Stimulated activated effector memory CD8-positive, alpha-beta T cell treated with anti-CD3 and anti-CD28 coated beads, Interleukin-12 subunit alpha, Interleukin-12 subunit beta, amount 100 ng/mL, for 72 hours (primary cell): ENCODE measurements around the gene PARD3B.

Experiments
- ATAC-seq: fragments of 150-1000 bp; cut with Tn5 transposase; 2 replicates; pipeline ENCODE4 v1.10.0; 2021
- DNase-seq, 2 donors: peaks; one replicate each; pipeline ENCODE4 v3.0.0; 2021 to 2022; ENCODE audit warnings: low spot score in 2 of 2
- H3K27ac Mint-ChIP-seq: one replicate; pipeline ENCODE4 v1.8.0; 2022; ENCODE audit warnings: mild to moderate bottlenecking, mixed read lengths
- H3K36me3 Mint-ChIP-seq: one replicate; pipeline ENCODE4 v1.8.0; 2022; ENCODE audit warnings: mild to moderate bottlenecking, mixed read lengths
- H3K4me1 Mint-ChIP-seq: one replicate; pipeline ENCODE4 v1.8.0; 2022; ENCODE audit warnings: mixed read lengths
- H3K4me3 Mint-ChIP-seq: one replicate; pipeline ENCODE4 v1.8.0; 2022; ENCODE audit warnings: mild to moderate bottlenecking, mixed read lengths
- H3K9me3 Mint-ChIP-seq: one replicate; pipeline ENCODE4 v1.8.0; 2022; ENCODE audit warnings: mixed read lengths

The PARD3B gene

DNA sequence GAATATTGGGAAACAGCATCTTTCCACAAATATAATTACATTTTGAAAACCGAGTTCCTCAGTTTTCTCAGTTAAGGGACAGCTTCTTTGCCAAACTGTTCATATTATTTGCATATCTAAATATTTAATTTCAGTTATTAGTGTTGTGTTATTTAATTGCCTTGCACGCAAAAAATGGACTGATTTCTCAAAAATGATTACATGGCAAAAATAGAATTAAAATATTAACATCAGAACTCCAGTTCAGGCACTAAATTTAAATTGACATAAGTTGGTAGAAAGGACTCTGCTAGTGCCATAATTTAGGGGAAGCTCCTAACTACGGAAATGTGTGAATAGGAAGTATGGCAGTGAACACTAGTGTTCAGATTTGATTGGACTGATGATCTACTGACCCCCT is 209.6 kb downstream of the PARD3B start:
- Mint-ChIP-seq H3K4me3 (no peak overlapping the region), H3K36me3 (no peaks in the 10 kb centered on the region), H3K9me3 (no peaks in the 10 kb centered on the region), H3K4me1 (no peaks in the 10 kb centered on the region), H3K27ac (no peak overlapping the region)
- no peak for ATAC-seq
- no peak for DNase-seq

DNA sequence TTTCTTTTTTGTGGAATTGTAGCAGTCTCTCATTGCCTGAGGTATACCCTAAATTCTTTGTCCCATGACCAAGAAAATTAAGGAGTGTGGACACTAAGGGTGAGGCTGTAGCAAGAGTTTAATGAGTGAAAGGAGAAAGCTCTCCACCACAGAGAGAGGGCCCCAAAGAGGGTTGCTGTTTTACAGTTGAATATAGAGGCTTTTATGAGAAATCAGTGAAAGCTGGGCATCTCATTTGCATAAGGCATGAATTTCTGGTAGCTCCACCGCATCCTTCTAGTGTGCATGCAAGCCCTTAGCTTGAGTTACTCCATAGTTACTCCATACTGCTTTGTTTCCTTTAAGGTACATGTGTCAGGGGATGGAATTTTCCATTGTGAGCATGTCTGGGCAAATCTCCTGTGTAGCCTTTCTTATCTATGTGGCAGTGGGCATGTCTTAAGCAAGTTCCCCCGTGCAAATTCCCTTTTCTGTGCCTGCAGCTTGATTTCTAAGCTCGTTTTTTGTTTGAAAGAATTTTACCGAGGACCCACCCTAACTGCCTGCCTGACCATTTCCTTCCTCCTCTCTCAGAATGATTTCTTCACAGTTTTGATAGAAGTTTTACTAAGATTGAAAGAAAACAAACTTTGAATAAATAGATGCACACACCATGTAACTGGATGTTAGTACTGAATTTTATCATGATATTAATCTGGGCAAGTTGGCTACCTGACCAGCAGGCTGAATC is 218.9 kb downstream of the PARD3B start:
- no peaks in the 10 kb centered on the region for H3K36me3 Mint-ChIP-seq
- ATAC-seq (no peak), DNase-seq (no peak)
- no peak overlapping the region for H3K27ac Mint-ChIP-seq
- H3K4me1 Mint-ChIP-seq = no peaks in the 10 kb centered on the region
- peaks cover 7% of the 10 kb centered on the region for H3K9me3 Mint-ChIP-seq
- no peak overlapping the region for H3K4me3 Mint-ChIP-seq

DNA sequence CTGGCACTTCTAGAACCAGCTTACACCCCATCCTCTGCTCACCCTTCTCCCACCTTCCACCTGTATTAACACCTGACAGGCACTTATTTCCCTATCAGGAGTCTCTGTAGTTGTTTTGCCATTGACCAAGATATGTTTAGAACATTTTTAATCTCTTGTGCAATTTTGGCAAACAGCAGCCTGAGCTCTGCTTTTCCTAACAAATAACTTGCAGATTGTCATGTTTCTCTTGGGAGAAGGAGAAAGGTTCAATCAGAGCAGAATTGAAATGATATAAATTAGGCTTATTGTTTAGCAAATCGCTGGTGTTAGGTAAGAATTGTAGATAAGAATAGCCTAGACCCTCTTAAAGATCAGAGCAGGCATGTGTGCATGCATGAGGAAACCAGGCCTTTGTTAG is 225.5 kb downstream of the PARD3B start:
- Mint-ChIP-seq H3K27ac (no peak overlapping the region), H3K9me3 (no peaks in the 10 kb centered on the region), H3K36me3 (no peaks in the 10 kb centered on the region), H3K4me1 (no peaks in the 10 kb centered on the region), H3K4me3 (no peak overlapping the region)
- DNase-seq (no peak), ATAC-seq (no peak)

DNA sequence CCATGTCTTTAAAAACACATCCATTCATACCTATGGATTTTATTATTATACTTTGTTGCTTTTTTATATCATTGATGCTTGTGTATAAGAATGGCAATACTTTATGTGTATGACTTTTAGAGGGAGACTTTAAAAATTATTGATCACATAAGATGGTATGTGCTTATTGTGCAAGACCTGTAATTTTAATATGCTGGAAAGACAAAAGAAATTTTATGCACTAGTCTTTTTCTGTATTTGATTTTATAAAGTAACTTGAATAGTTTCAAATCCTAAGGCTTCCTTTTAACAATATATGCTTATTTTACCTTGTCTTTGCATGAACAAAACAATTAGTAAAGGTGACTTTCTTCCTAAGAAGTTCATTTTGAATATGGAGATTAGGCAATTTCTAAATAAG is 226.4 kb downstream of the PARD3B start:
- Mint-ChIP-seq H3K4me1 (no peaks in the 10 kb centered on the region), H3K4me3 (no peak overlapping the region), H3K9me3 (no peaks in the 10 kb centered on the region), H3K36me3 (no peaks in the 10 kb centered on the region), H3K27ac (no peak overlapping the region)
- no peak for ATAC-seq
- no peak for DNase-seq

DNA sequence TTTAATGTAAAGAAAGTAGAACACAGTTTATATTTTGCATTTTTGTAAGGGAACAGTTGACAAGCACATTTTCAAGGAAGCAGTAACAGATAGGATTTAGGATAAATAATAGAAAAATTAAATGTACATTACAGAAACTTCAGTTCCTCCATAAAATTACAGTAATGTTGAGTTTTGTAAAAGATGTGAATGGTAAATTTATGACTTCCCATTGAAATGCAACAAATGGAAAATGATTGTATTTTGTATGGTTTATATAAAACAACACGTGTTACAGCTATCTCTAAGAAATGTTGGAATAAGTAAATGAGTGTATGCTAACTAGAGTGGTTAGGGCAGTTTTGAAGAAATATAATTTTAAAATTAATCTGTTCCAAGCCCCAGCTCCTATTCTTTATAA is 227.3 kb downstream of the PARD3B start:
- no peaks in the 10 kb centered on the region for H3K36me3 Mint-ChIP-seq
- no peak for ATAC-seq
- H3K4me3 Mint-ChIP-seq = no peak overlapping the region
- DNase-seq = no peak
- H3K27ac Mint-ChIP-seq = no peak overlapping the region
- no peaks in the 10 kb centered on the region for H3K4me1 Mint-ChIP-seq
- H3K9me3 Mint-ChIP-seq = no peaks in the 10 kb centered on the region

DNA sequence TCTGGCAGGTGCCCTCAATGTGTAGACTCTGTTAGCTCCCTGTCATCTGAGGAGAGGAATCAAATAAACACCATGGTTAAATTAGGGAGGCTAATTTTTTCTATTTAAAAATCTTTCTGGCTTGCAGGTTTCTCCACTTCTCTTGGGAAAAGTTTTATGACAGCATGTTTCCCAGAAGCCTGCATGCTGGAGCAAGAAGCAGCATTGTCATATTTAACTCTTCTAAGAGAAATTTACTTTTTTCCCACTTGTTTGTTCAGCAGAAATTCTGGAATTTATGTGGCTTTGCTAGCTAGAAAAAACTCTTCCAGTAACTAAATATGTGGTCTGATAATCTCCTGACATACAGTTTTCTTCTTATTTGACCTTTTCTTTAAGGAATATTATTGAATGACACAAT is 230.5 kb downstream of the PARD3B start:
- Mint-ChIP-seq H3K36me3 (no peaks in the 10 kb centered on the region), H3K9me3 (no peaks in the 10 kb centered on the region), H3K4me1 (no peaks in the 10 kb centered on the region), H3K4me3 (no peak overlapping the region), H3K27ac (no peak overlapping the region)
- no peak for ATAC-seq
- DNase-seq = no peak

DNA sequence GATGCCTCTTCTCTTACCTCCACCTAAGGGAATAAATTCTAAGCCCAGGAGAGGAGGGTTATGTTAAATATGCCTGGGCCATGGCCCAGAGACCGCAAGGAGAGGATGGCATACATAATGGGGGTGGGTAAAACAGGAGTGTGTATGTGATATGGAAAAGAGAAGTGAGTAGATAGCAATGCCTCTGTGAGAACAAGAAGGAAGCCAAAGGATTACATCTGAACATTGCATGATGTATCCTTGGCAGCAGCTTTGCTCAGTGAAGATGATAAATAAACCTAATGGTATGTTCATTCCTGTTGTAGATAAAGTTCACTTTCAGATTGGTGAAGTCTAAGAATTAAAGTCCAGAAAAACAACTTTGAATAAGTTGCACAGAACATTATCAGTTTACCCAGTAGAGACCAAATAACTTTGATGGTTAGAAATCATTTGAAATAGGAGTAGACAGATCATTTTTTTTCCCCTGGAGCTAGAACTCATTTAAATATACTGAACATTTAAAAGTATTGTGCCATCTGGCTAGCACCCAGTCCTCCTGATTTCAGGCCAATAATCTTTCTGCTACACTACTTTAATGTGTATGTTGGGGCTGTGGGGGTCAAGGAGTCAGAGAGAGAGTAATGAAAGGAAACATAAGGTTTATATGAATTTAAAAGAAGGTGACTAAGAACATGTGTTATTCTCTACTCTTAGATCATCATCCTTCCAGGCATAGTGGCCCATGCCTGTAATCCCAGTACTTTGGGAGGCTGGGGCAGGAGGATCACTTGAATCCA is 231.7 kb downstream of the PARD3B start:
- no peaks in the 10 kb centered on the region for H3K9me3 Mint-ChIP-seq
- no peak overlapping the region for H3K4me3 Mint-ChIP-seq
- no peaks in the 10 kb centered on the region for H3K36me3 Mint-ChIP-seq
- H3K4me1 Mint-ChIP-seq = no peaks in the 10 kb centered on the region
- ATAC-seq (no peak), DNase-seq (no peak)
- no peak overlapping the region for H3K27ac Mint-ChIP-seq

DNA sequence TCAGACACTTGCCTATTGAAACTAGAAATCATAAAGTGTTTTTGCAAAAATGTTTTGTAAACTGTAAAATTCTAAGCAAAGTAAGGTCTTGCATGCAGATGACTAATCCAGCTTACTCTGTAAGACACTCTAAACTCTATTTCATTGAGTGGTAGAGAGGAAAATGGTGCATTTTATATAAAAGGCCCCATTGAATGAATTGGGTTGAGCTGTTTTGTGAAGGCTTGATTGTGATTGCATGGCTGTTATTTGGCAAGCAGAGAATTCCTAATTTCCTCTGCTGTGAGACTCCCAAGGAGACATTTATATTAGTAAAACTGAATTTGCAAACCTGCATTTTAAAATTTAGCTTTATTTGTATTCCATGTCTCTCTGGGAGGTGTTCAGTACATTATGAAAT is 234.5 kb downstream of the PARD3B start:
- no peak overlapping the region for H3K27ac Mint-ChIP-seq
- ATAC-seq = no peak
- H3K36me3 Mint-ChIP-seq = no peaks in the 10 kb centered on the region
- DNase-seq = no peak
- H3K4me1 Mint-ChIP-seq = no peaks in the 10 kb centered on the region
- no peak overlapping the region for H3K4me3 Mint-ChIP-seq
- no peaks in the 10 kb centered on the region for H3K9me3 Mint-ChIP-seq

DNA sequence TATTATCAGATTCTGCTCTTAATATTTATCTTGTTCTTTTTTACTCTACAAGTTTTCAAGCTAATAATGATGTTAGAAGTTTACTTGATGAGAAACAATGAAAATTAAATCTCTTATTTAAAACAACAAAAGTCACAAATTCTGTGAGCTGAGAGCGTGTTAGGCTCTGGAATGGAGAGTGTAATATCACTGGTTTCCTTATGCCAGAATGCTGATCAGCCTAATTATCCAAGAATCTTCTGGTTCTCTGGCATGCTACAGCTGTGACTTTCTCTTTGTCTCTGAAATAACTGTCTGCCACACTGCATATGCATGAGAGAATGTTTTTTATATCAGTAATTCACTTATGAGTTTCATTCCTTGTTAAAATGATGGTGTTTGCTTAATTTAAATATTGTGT is 236.7 kb downstream of the PARD3B start:
- DNase-seq = no peak
- H3K9me3 Mint-ChIP-seq = no peaks in the 10 kb centered on the region
- H3K4me1 Mint-ChIP-seq = no peaks in the 10 kb centered on the region
- H3K4me3 Mint-ChIP-seq = no peak overlapping the region
- H3K36me3 Mint-ChIP-seq = no peaks in the 10 kb centered on the region
- no peak for ATAC-seq
- H3K27ac Mint-ChIP-seq = no peak overlapping the region

DNA sequence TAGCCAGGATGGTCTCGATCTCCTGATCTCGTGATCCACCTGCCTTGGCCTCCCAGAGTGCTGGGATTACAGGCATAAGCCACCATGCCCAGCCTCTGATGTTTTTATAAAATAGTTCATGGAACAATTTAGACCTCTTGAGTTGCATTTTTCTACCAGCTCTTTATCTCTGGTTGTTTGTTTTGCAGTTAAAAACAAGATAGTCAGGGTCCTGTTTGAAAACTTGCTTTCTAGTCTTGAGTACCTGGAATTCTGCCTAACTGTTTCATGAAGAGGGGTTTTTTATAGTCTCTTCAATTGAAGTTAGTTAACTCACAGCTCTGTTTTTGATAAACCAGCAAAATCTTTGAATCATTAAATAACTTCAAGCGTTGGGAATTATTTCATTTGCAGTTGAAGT is 244.8 kb downstream of the PARD3B start:
- H3K4me3 Mint-ChIP-seq = no peak overlapping the region
- DNase-seq (no peak), ATAC-seq (no peak)
- H3K36me3 Mint-ChIP-seq = no peaks in the 10 kb centered on the region
- H3K9me3 Mint-ChIP-seq = no peaks in the 10 kb centered on the region
- no peak overlapping the region for H3K27ac Mint-ChIP-seq
- no peaks in the 10 kb centered on the region for H3K4me1 Mint-ChIP-seq

DNA sequence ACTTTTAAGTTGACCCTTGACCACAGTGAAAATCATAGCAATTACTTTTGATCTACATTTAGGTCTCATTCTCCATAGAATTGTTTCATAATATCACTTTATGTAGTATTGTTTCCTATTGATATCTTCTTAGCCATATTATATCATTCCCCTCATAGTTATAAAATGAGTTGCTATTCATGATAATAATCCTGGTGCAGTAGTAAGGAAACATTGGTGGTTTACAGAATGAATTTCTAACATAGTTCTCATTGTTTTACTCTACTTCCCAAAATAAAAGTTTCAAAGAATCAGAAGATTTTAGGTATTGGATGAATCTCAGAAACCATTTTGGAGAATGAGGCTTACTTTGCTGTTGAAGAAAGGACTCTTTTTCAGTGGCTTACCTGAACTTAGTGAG is 246.0 kb downstream of the PARD3B start:
- H3K4me1 Mint-ChIP-seq = no peaks in the 10 kb centered on the region
- ATAC-seq (no peak), DNase-seq (no peak)
- H3K36me3 Mint-ChIP-seq = no peaks in the 10 kb centered on the region
- no peak overlapping the region for H3K4me3 Mint-ChIP-seq
- H3K27ac Mint-ChIP-seq = no peak overlapping the region
- no peaks in the 10 kb centered on the region for H3K9me3 Mint-ChIP-seq

DNA sequence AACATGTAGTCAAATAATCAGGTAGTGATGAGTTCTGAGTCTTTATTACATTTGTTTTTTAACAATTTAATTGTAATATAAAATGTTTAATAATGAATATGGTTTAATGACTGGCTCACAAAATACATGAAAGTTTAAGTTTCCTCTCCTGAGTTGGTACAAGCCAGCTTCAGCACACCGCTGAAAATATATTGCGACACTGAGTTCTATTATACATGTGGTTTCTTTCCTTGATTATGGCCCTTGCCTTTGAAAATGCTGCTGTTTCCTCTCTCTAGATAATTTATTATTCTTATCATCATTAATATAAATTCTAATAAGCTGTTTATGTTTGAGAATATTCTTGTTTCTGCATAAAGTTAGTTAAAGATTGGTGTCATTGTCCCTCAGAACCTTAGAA is 249.3 kb downstream of the PARD3B start:
- H3K4me1 Mint-ChIP-seq = no peaks in the 10 kb centered on the region
- ATAC-seq = no peak
- H3K27ac Mint-ChIP-seq = no peak overlapping the region
- H3K4me3 Mint-ChIP-seq = no peak overlapping the region
- DNase-seq = no peak
- H3K9me3 Mint-ChIP-seq = no peaks in the 10 kb centered on the region
- no peaks in the 10 kb centered on the region for H3K36me3 Mint-ChIP-seq

DNA sequence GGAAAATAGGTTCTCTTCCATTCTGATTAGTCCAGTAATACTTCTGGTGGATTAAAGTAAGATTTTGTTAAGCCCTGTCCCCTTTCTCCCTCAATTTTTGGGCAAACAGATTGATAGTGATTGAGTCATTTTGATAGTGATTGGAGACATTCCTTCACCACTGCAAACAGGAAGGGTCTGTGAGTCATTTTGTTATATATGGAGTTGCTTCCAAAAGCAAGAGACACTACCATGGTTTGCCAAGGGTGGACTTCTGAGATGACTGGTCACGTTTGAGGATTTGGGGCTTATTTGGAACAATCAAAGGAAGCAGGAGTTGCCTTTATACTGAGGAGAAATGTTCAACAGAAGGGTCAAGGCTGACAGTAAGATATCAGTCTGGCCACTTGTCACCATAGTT is 249.9 kb downstream of the PARD3B start:
- no peaks in the 10 kb centered on the region for H3K36me3 Mint-ChIP-seq
- no peak overlapping the region for H3K27ac Mint-ChIP-seq
- DNase-seq (no peak), ATAC-seq (no peak)
- no peaks in the 10 kb centered on the region for H3K4me1 Mint-ChIP-seq
- no peaks in the 10 kb centered on the region for H3K9me3 Mint-ChIP-seq
- no peak overlapping the region for H3K4me3 Mint-ChIP-seq

DNA sequence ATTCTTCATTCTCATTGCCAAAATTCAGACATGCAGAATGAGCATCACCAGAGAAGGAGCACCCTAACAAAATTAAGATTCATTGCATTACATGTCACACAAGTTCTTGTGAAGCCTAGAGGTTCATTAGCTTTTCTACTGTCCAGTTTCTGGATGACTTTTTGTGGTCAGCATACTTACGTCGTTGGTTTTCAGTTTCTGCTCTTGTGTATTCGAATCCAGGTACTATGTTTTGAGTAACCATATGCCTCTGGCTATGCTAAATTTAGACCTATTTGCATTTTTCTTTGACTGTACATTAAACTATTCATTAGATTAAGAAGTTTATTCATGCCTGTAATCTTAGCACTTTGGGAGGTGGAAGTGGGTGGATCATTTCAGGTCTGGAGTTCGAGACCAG is 251.3 kb downstream of the PARD3B start:
- no peaks in the 10 kb centered on the region for H3K36me3 Mint-ChIP-seq
- no peaks in the 10 kb centered on the region for H3K4me1 Mint-ChIP-seq
- H3K27ac Mint-ChIP-seq = no peak overlapping the region
- H3K9me3 Mint-ChIP-seq = no peaks in the 10 kb centered on the region
- H3K4me3 Mint-ChIP-seq = no peak overlapping the region
- no peak for DNase-seq
- peak; percentile 49 for ATAC-seq

DNA sequence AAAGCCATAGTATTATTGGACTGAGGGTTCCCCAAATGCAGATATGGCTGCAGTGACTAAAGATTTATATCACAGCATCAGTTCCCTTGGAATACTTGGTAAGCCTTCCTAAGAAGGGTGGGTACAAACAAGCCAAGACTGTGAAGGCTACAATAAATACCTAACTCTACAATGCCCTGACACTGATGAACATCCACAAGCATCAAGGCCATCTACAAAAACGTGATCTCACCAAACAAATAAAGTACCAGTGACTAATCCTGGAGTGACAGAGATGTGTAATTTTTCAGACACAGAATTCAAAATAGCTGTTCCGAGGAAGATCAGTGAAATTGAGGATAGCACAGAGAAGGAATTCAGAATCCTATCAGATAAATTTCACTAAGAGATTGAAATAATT is 254.5 kb downstream of the PARD3B start:
- DNase-seq (no peak), ATAC-seq (no peak)
- Mint-ChIP-seq H3K36me3 (no peaks in the 10 kb centered on the region), H3K4me1 (no peaks in the 10 kb centered on the region), H3K4me3 (no peak overlapping the region), H3K9me3 (peaks cover 2% of the 10 kb centered on the region), H3K27ac (no peak overlapping the region)

DNA sequence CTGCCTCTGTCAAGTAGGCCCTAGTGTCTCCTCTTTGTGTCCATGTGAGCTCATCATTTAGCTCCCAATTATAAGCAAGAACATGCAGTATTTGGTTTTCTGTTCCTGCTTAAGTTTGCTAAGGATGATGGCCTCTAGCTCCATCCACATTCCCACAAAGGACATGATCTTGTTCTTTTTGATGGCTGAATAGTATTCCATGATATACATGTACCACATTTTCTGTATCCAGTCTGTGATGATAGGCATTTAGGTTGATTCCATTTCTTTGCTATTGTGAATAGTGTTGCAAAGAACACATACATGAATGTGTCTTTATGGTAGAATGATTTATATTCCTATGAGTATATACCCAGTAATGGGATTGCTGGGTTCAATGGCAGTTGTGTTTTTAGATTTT is 263.2 kb downstream of the PARD3B start:
- Mint-ChIP-seq H3K4me3 (no peak overlapping the region), H3K27ac (no peak overlapping the region), H3K9me3 (peaks cover 14% of the 10 kb centered on the region), H3K36me3 (no peaks in the 10 kb centered on the region), H3K4me1 (no peaks in the 10 kb centered on the region)
- DNase-seq (no peak), ATAC-seq (no peak)
